Breast epithelium (tissue), 4 donors: Measurements from ENCODE around the gene ESX1. TPM values are rescaled to one million over a fixed set of nuclear protein-coding genes. Genes with fewer than 3 reads are reported as not detected.

ENCODE experiments used
- DNase-seq, 2 donors: peaks; one replicate each; pipeline ENCODE4 v3.0.0-alpha.2; 2019; ENCODE audit warnings: low spot score in 2 of 2
- H3K27ac ChIP-seq, 2 donors: fragments of 200-600 bp; sonication (generic) in 1 of 2; one replicate each; pipeline ENCODE4 v1.5.1; 2016 to 2019; ENCODE audit warnings: mild to moderate bottlenecking in 1 of 2
- H3K27me3 ChIP-seq, 2 donors: fragments of 200-600 bp; sonication (generic) in 1 of 2; one replicate each; pipeline versions ENCODE4 v1.5.1 to v1.6.0; 2017 to 2019; ENCODE audit warnings: control low read depth in 1 of 2, mild to moderate bottlenecking in 1 of 2
- H3K36me3 ChIP-seq: fragments of 200-600 bp; one replicate; pipeline ENCODE4 v1.5.1; 2019
- H3K4me1 ChIP-seq, 2 donors: fragments of 200-600 bp; sonication (generic); one replicate each; pipeline ENCODE4 v1.5.1; 2016 to 2019; ENCODE audit warnings: control low read depth in 1 of 2
- H3K4me3 ChIP-seq, 3 donors: fragments of 200-600 bp; sonication (generic); 1 replicate in 2 of 3; 2 replicates in 1 of 3; pipeline ENCODE4 v1.5.1; 2016 to 2019; ENCODE audit warnings: mild to moderate bottlenecking in 3 of 3, moderate library complexity in 2 of 3
- H3K9me3 ChIP-seq, 2 donors: fragments of 200-600 bp; sonication (generic) in 1 of 2; one replicate each; pipeline ENCODE4 v1.5.1; 2016 to 2019; ENCODE audit warnings: control low read depth in 1 of 2
- POLR2A ChIP-seq: fragments of 450-650 bp; IDR thresholded peaks from one replicate; pipeline ENCODE4 v1.6.1; 2016; ENCODE audit warnings: antibody characterized with exemption, mild to moderate bottlenecking, moderate library complexity
- POLR2AphosphoS5 ChIP-seq, 3 donors: sonication (generic); formaldehyde crosslinking; IDR thresholded peaks; one replicate each; pipeline ENCODE4 v1.6.1; 2017; ENCODE audit warnings: antibody characterized with exemption in 3 of 3
- intact Hi-C: fragments of 100-400 bp; cut with DNase I; formaldehyde crosslinking; loops from one replicate; pipeline ENCODE4 v1.15.1; 2023; ENCODE audit warnings: low total_unique reads
- total RNA-seq, 3 donors: library from RNA; depleted of rRNA; stranded (reverse); fragments of >200 nt; gene quantifications; one replicate each; pipeline ENCODE4 v1.1.0, GENCODE V29; 2016
- TF ChIP-seq, protein P1 (sequence below), 3 donors: fragments of 450-650 bp; IDR thresholded peaks; one replicate each; pipeline ENCODE4 v1.5.1; 2016 to 2017; ENCODE audit warnings: antibody characterized with exemption in 3 of 3, mild to moderate bottlenecking in 3 of 3, moderate library complexity in 3 of 3

Gene ESX1
- total RNA-seq, 3 donors from 2014 or later = not detected

DNA sequence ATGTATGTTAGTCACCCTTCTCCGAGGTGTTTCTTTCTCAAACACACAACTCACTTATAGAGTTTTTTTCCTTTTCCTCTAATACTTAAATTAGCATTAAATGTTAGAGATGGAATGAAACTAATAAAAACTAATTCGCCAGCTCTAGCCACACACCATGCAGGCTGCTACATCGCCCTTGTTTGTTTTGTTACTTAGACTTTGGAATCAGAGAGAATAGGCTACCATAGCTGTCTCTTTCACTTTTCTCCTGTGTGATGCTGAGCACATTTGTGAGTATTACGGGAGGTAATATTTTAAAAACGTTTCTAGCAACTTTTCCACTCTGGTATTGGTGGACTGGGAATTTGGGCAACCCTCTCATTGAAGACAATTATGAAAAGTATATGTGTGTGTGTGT lies 43.5 kb downstream of the ESX1 start:
- Histone ChIP-seq H3K9me3 (no peaks in the 10 kb centered on the region), H3K4me3 (no peak overlapping the region), H3K27me3 (peaks cover 0 to 45% of the 10 kb centered on the region in 2 donors), H3K27ac (no peak overlapping the region), H3K36me3 (no peaks in the 10 kb centered on the region), H3K4me1 (no peaks in the 10 kb centered on the region)
- TF ChIP-seq, protein P1, sequence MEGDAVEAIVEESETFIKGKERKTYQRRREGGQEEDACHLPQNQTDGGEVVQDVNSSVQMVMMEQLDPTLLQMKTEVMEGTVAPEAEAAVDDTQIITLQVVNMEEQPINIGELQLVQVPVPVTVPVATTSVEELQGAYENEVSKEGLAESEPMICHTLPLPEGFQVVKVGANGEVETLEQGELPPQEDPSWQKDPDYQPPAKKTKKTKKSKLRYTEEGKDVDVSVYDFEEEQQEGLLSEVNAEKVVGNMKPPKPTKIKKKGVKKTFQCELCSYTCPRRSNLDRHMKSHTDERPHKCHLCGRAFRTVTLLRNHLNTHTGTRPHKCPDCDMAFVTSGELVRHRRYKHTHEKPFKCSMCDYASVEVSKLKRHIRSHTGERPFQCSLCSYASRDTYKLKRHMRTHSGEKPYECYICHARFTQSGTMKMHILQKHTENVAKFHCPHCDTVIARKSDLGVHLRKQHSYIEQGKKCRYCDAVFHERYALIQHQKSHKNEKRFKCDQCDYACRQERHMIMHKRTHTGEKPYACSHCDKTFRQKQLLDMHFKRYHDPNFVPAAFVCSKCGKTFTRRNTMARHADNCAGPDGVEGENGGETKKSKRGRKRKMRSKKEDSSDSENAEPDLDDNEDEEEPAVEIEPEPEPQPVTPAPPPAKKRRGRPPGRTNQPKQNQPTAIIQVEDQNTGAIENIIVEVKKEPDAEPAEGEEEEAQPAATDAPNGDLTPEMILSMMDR (IDR thresholded peaks at IDR 0.05) = no peak
- TF ChIP-seq POLR2A (no peak), POLR2AphosphoS5 (IDR thresholded peaks at IDR 0.05) (no peak)
- intact Hi-C loops = no loop called here
- DNase-seq = no peak

DNA sequence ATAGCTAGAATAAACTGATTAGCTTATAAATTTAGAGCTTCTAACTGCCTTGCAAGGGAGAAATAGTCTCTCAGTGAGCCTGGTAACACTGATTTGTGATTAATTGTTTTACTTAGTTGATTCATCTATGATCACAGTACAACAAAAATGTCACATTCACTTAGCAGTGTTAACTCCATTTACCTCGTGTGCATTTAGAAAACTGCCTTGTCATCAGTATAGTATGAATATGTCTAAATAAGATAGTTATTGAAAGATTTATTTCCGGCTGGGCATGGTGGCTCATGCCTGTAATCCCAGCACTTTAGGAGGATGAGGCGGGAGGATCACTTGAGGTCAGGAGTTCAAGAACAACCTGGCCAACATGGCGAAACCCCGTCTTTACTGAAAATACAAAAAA lies 49.2 kb downstream of the ESX1 start:
- peaks cover 0 to 37% of the 10 kb centered on the region in 2 donors for H3K27me3 ChIP-seq
- no peaks in the 10 kb centered on the region for H3K36me3 ChIP-seq
- intact Hi-C loops = no loop called here
- H3K4me3 ChIP-seq = no peak overlapping the region
- DNase-seq = no peak
- TF ChIP-seq POLR2A (no peak), POLR2AphosphoS5 (IDR thresholded peaks at IDR 0.05) (no peak)
- TF ChIP-seq, protein P1 (IDR thresholded peaks at IDR 0.05) = no peak
- no peaks in the 10 kb centered on the region for H3K4me1 ChIP-seq
- H3K27ac ChIP-seq = no peak overlapping the region
- H3K9me3 ChIP-seq = no peaks in the 10 kb centered on the region

Other genes with a start within 250 kb of the ESX1 start
- gene H2BW1, start 241.2 kb downstream of the ESX1 start, total RNA-seq = not detected
- not detected for gene H2BW2, start 215.0 kb downstream of the ESX1 start, total RNA-seq
- gene TMSB15C, start 178.7 kb downstream of the ESX1 start, total RNA-seq = 1 to 10 TPM; 1.8 to 6.2 (median 4.1) TPM
- gene ZCCHC18, start 142.4 kb downstream of the ESX1 start, total RNA-seq = 1 to 10 TPM in 2 of 3 donors, under 1 TPM in 1; 0.59 to 5.2 (median 1.1) TPM
- gene SLC25A53, start 97.9 kb downstream of the ESX1 start, total RNA-seq = 10 to 100 TPM; 16.4 to 21.1 (median 17.6) TPM
- 10 to 100 TPM; 24.9 to 42.0 (median 41.9) TPM for gene FAM199X, start 88.5 kb downstream of the ESX1 start, total RNA-seq